Measurements from ENCODE around the gene THAP8. TPM values are rescaled to one million over a fixed set of nuclear protein-coding genes. Genes with fewer than 3 reads are reported as not detected.

THAP8 gene
- total and polyA plus RNA-seq, 2 of the 4 experiments (the other 2 are of a cell fraction): 1.8 to 5.9 TPM

DNA sequence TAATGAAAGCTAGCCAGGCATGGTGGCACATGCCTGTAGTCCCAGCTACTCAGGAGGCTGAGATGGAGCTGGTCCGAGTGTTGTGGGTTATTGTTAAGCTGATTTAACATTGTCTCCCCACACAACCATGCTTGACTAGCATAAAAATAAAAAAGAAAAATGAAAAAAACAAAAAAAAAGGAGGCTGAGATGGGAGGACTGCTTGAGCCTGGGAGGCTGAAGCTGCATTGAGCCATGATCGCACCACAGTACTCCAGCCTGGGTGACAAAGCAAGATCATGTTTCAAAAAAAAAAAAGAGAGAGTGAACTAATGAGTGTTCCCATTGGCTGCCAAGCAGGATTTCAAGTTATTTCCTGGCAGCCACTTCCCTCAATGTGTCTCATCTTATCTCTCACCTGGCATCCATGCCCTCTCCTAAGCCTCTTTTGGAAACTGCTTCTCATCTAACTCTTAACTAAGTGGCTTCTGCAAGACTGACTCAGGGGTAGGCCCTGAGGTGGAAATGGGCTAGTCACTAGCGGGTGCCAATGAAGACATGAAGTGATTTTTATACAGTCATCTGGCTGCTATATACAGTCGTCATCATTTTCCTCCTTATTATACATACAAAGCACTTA lies 4.9 kb downstream of the THAP8 start:
- DNase-seq: no peak
- intact Hi-C loops (cut with micrococcal nuclease) (no loop called here), dilution Hi-C loops (cut with HindIII; ENCODE audit: low sequenced_read_pairs, unreplicated experiment) (no loop called here), in situ Hi-C loops (cut with MboI; ENCODE audit: low sequenced_read_pairs) (no loop called here)
- Histone ChIP-seq H3K36me3 (ENCODE audit: control insufficient read depth, insufficient read depth, low read length) (no peaks in the 10 kb centered on the region), H3K79me1 (ENCODE audit: low read depth in 1 of 2, low read length in 2 of 2) (peaks cover 21 to 22% of the 10 kb centered on the region in 2 experiments), H3K4me1 (ENCODE audit: control insufficient read depth, insufficient read depth, low read length) (no peaks in the 10 kb centered on the region; the same call in 1 of the 2 replicates), H4K91ac (ENCODE audit: insufficient read depth, low read depth, low read length) (no peak overlapping the region), H3K23ac (ENCODE audit: low read depth, low read length) (no peak overlapping the region), H3K18ac (ENCODE audit: low read depth, low read length) (no peak overlapping the region), H3K27ac (ENCODE audit: insufficient read depth, low read length) (no peak overlapping the region), H3K56ac (ENCODE audit: extremely low read depth, insufficient read depth, low read length) (no peak overlapping the region), H2BK5ac (ENCODE audit: low read depth, low read length, poor library complexity, severe bottlenecking) (no peak overlapping the region), H2BK120ac (ENCODE audit: low read depth, low read length) (no peak overlapping the region), H3K14ac (replicated peaks; ENCODE audit: low read depth, low read length) (no peak overlapping the region), H2AK5ac (ENCODE audit: low read depth, low read length) (no peak overlapping the region), H4K20me1 (ENCODE audit: insufficient read depth, low read length) (peaks cover 3% of the 10 kb centered on the region), H3K4ac (ENCODE audit: low read depth, low read length) (no peak overlapping the region), H2BK20ac (ENCODE audit: low read depth, low read length) (no peak overlapping the region), H4K5ac (ENCODE audit: low read depth, low read length) (no peak overlapping the region), H2AK9ac (replicated peaks; ENCODE audit: low read depth, low read length, poor library complexity) (no peak overlapping the region), H3K9me3 (ENCODE audit: control insufficient read depth, insufficient read depth, low read length) (no peaks in the 10 kb centered on the region), H3K27me3 (ENCODE audit: control insufficient read depth, insufficient read depth, low read length) (no peaks in the 10 kb centered on the region), H4K8ac (ENCODE audit: low read depth in 2 of 2, low read length in 2 of 2) (no peak overlapping the region), H3K4me3 (ENCODE audit: insufficient read depth, low read depth, low read length) (no peak overlapping the region), H3K4me2 (ENCODE audit: low read depth, low read length) (no peak overlapping the region), H2AFZ (replicated peaks; ENCODE audit: low read length, poor library complexity) (no peak overlapping the region), H3K9ac (ENCODE audit: low read depth, low read length) (no peak overlapping the region), H3K9me1 (ENCODE audit: insufficient read depth, low read length) (peaks cover 4% of the 10 kb centered on the region; the same call in 1 of the 2 replicates), H2BK15ac (ENCODE audit: low read depth, low read length) (no peak overlapping the region)
- ChIA-PET POLR2A (ENCODE audit: unreplicated experiment) (no interaction called here), CTCF (no interaction called here)
- no CpG with 5 or more reads among the region's 4 CpGs for WGBS, 2 experiments (ENCODE audit: extremely low coverage in 2 of 2, insufficient read length in 1 of 2)
- ATAC-seq (ENCODE audit: low read depth): no peak
- no TSS peak for BruUV-seq (replicated peaks)
- TF ChIP-seq BHLHE40 (IDR thresholded peaks at IDR 0.05; ENCODE audit: low read depth, low read length) (no peak), NFE2L2 (IDR thresholded peaks at IDR 0.05; ENCODE audit: low read depth, low read length) (no peak), POLR2A (IDR thresholded peaks at IDR 0.05; ENCODE audit: low read depth, low read length) (no peak), FOS (IDR thresholded peaks at IDR 0.05; ENCODE audit: low read depth, low read length) (no peak), CHD1 (IDR thresholded peaks at IDR 0.05; ENCODE audit: low read depth, low read length) (no peak), MXI1 (IDR thresholded peaks at IDR 0.05; ENCODE audit: borderline replicate concordance, low read depth, low read length) (no peak), RFX5 (IDR thresholded peaks at IDR 0.05; ENCODE audit: low read depth, low read length) (no peak), RAD21 (IDR thresholded peaks at IDR 0.05; ENCODE audit: low read length) (no peak), MAFK (IDR thresholded peaks at IDR 0.05; ENCODE audit: low read depth, low read length) (no peak), RCOR1 (IDR thresholded peaks at IDR 0.05; ENCODE audit: insufficient replicate concordance, low read length) (no peak)
- TF ChIP-seq, protein P1, sequence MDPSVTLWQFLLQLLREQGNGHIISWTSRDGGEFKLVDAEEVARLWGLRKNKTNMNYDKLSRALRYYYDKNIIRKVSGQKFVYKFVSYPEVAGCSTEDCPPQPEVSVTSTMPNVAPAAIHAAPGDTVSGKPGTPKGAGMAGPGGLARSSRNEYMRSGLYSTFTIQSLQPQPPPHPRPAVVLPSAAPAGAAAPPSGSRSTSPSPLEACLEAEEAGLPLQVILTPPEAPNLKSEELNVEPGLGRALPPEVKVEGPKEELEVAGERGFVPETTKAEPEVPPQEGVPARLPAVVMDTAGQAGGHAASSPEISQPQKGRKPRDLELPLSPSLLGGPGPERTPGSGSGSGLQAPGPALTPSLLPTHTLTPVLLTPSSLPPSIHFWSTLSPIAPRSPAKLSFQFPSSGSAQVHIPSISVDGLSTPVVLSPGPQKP (IDR thresholded peaks at IDR 0.05; ENCODE audit: borderline replicate concordance, low read depth, low read length): no peak
- TF ChIP-seq, protein P2, sequence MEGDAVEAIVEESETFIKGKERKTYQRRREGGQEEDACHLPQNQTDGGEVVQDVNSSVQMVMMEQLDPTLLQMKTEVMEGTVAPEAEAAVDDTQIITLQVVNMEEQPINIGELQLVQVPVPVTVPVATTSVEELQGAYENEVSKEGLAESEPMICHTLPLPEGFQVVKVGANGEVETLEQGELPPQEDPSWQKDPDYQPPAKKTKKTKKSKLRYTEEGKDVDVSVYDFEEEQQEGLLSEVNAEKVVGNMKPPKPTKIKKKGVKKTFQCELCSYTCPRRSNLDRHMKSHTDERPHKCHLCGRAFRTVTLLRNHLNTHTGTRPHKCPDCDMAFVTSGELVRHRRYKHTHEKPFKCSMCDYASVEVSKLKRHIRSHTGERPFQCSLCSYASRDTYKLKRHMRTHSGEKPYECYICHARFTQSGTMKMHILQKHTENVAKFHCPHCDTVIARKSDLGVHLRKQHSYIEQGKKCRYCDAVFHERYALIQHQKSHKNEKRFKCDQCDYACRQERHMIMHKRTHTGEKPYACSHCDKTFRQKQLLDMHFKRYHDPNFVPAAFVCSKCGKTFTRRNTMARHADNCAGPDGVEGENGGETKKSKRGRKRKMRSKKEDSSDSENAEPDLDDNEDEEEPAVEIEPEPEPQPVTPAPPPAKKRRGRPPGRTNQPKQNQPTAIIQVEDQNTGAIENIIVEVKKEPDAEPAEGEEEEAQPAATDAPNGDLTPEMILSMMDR (conservative IDR thresholded peaks at IDR 0.05; ENCODE audit: low read depth, low read length): no peak
- TF ChIP-seq, protein P3, sequence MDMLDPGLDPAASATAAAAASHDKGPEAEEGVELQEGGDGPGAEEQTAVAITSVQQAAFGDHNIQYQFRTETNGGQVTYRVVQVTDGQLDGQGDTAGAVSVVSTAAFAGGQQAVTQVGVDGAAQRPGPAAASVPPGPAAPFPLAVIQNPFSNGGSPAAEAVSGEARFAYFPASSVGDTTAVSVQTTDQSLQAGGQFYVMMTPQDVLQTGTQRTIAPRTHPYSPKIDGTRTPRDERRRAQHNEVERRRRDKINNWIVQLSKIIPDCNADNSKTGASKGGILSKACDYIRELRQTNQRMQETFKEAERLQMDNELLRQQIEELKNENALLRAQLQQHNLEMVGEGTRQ (IDR thresholded peaks at IDR 0.05; ENCODE audit: low read depth, low read length): no peak
